ENCODE data around the gene LBP. TPM values are rescaled to one million over a fixed set of nuclear protein-coding genes. Genes with fewer than 3 reads are reported as not detected.
"Not testable (repeated sequence)": the region's sequence is repeated elsewhere in the genome, so short reads cannot be mapped to it uniquely, and the experiment has no call there.

LBP gene
- total RNA-seq, 1 donor from 2014 or later, result not detected

DNA sequence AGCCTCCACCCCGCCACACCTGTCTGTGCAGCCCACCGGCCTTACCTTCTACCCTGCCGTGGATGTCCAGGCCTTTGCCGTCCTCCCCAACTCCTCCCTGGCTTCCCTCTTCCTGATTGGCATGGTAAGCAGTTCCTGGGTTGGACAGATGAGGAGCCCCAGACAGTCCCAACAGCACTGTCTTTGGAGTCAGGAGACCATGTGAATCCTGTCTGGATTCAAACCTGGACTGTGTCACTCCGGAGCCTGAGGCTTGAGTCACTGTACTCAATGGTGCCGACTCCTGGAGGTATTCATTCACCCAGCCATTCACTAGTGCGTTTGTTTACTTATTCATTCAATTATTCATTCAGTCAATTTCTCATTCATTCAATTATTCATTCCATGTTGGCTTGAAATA, 20.0 kb upstream of the LBP start:
- H3K27ac Mint-ChIP-seq, result no peak overlapping the region
- no peak overlapping the region for H3K4me3 Mint-ChIP-seq
- no peaks in the 10 kb centered on the region for H3K36me3 Mint-ChIP-seq (ENCODE audit: low read depth)
- no peaks in the 10 kb centered on the region for H3K9me3 Mint-ChIP-seq
- no peak for DNase-seq (ENCODE audit: low spot score)
- peaks cover 3% of the 10 kb centered on the region for H3K27me3 Mint-ChIP-seq (ENCODE audit: insufficient read depth)
- intact Hi-C loops (cut with micrococcal nuclease), result no loop called here
- no peaks in the 10 kb centered on the region for H3K4me1 Mint-ChIP-seq (ENCODE audit: low read depth)

GRCh38 chr20:38330638-38331037, 15.6 kb upstream of the LBP start:
- Mint-ChIP-seq H3K27ac (no peak overlapping the region), H3K4me3 (no peak overlapping the region), H3K36me3 (ENCODE audit: low read depth) (no peaks in the 10 kb centered on the region), H3K4me1 (ENCODE audit: low read depth) (no peaks in the 10 kb centered on the region), H3K27me3 (ENCODE audit: insufficient read depth) (peaks cover 4% of the 10 kb centered on the region), H3K9me3 (no peaks in the 10 kb centered on the region)
- no peak for DNase-seq (ENCODE audit: low spot score)
- intact Hi-C loops (cut with micrococcal nuclease), result no loop called here

GRCh38 chr20:38331245-38331644, 15.0 kb upstream of the LBP start:
- Mint-ChIP-seq H3K4me3 (no peak overlapping the region), H3K27me3 (ENCODE audit: insufficient read depth) (peaks cover 4% of the 10 kb centered on the region), H3K4me1 (ENCODE audit: low read depth) (no peaks in the 10 kb centered on the region), H3K27ac (no peak overlapping the region), H3K9me3 (no peaks in the 10 kb centered on the region), H3K36me3 (ENCODE audit: low read depth) (no peaks in the 10 kb centered on the region)
- no peak for DNase-seq (ENCODE audit: low spot score)
- intact Hi-C loops (cut with micrococcal nuclease), result no loop called here

- no peaks in the 10 kb centered on the region for H3K36me3 Mint-ChIP-seq (ENCODE audit: low read depth)
- no peak for DNase-seq (ENCODE audit: low spot score)
- H3K9me3 Mint-ChIP-seq, result no peaks in the 10 kb centered on the region
- H3K4me3 Mint-ChIP-seq, result no peak overlapping the region
- intact Hi-C loops (cut with micrococcal nuclease), result no loop called here
- H3K27ac Mint-ChIP-seq, result no peak overlapping the region
- H3K27me3 Mint-ChIP-seq (ENCODE audit: insufficient read depth), result peaks cover 4% of the 10 kb centered on the region
- no peaks in the 10 kb centered on the region for H3K4me1 Mint-ChIP-seq (ENCODE audit: low read depth)
Measured at GRCh38 chr20:38331814-38332213, 14.5 kb upstream of the LBP start.

DNA sequence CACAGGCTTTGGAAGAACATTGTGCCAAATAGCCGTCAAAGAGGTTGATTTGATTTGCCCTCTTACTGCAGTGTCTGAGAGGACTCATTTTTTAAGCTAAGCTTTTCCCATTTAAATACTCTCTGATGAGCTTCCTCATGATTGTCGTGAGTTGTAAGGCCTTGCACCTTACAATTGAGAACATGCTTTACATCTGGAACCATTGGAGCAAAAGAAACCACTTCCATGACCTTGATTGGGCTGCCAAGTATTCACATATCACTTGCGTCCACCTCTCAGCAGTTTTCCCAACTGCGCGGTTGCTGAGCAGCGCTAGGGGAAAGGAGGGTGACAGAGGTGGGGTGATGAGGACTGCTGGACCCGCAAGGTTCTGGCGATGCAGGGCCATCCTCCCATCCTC, 12.3 kb upstream of the LBP start:
- no peak for DNase-seq (ENCODE audit: low spot score)
- H3K36me3 Mint-ChIP-seq (ENCODE audit: low read depth), result peaks cover 2% of the 10 kb centered on the region
- intact Hi-C loops (cut with micrococcal nuclease), result no loop called here
- H3K27me3 Mint-ChIP-seq (ENCODE audit: insufficient read depth), result peaks cover 4% of the 10 kb centered on the region
- H3K27ac Mint-ChIP-seq, result no peak overlapping the region
- H3K9me3 Mint-ChIP-seq, result peaks cover 7% of the 10 kb centered on the region
- no peaks in the 10 kb centered on the region for H3K4me1 Mint-ChIP-seq (ENCODE audit: low read depth)
- H3K4me3 Mint-ChIP-seq, result no peak overlapping the region

GRCh38 chr20:38336726-38337125, 9.6 kb upstream of the LBP start:
- Mint-ChIP-seq H3K27me3 (ENCODE audit: insufficient read depth) (peaks cover 7% of the 10 kb centered on the region), H3K4me3 (no peak overlapping the region), H3K9me3 (peaks cover 7% of the 10 kb centered on the region), H3K4me1 (ENCODE audit: low read depth) (no peaks in the 10 kb centered on the region), H3K27ac (no peak overlapping the region), H3K36me3 (ENCODE audit: low read depth) (peaks cover 2% of the 10 kb centered on the region)
- intact Hi-C loops (cut with micrococcal nuclease), result no loop called here
- DNase-seq (ENCODE audit: low spot score), result no peak

DNA sequence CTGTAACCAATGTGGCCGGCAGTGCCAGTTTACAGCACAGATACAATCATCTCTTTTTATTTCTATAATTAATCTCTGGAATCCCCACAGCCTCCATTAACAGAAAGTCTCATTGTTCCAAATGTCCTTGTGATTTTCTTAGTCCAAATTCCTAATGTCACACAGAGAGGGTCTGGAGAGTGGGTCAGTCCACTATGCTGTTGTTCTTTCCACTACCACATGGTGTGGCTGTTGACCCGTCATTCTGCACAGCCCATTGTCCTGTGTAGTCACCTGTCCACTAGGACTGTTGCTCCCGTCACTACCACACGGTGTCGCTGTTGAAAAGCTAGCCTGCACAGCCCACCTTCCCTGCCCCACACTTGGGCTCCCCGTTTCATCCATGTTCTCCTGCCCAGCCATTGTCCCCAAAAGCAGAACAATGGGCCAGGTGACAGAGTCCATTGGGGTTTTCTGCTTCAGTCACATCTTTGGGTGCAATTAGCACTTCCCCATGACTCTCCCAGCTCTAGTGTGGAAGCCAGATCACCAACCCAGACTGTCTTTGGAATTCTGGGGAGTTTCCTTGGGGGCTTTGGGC, 8.6 kb upstream of the LBP start:
- H3K27me3 Mint-ChIP-seq (ENCODE audit: insufficient read depth), result peaks cover 4% of the 10 kb centered on the region
- intact Hi-C loops (cut with micrococcal nuclease), result no loop called here
- H3K27ac Mint-ChIP-seq, result no peak overlapping the region
- no peak overlapping the region for H3K4me3 Mint-ChIP-seq
- H3K36me3 Mint-ChIP-seq (ENCODE audit: low read depth), result peaks cover 2% of the 10 kb centered on the region
- H3K4me1 Mint-ChIP-seq (ENCODE audit: low read depth), result no peaks in the 10 kb centered on the region
- no peak for DNase-seq (ENCODE audit: low spot score)
- peaks cover 7% of the 10 kb centered on the region for H3K9me3 Mint-ChIP-seq

- Mint-ChIP-seq H3K27me3 (ENCODE audit: insufficient read depth) (peaks cover 2% of the 10 kb centered on the region), H3K4me1 (ENCODE audit: low read depth) (no peaks in the 10 kb centered on the region), H3K36me3 (ENCODE audit: low read depth) (peaks cover 2% of the 10 kb centered on the region), H3K4me3 (no peak overlapping the region), H3K27ac (no peak overlapping the region), H3K9me3 (peaks cover 7% of the 10 kb centered on the region)
- intact Hi-C loops (cut with micrococcal nuclease), result no loop called here
- no peak for DNase-seq (ENCODE audit: low spot score)
Measured at GRCh38 chr20:38338849-38339520, 7.3 kb upstream of the LBP start.

DNA sequence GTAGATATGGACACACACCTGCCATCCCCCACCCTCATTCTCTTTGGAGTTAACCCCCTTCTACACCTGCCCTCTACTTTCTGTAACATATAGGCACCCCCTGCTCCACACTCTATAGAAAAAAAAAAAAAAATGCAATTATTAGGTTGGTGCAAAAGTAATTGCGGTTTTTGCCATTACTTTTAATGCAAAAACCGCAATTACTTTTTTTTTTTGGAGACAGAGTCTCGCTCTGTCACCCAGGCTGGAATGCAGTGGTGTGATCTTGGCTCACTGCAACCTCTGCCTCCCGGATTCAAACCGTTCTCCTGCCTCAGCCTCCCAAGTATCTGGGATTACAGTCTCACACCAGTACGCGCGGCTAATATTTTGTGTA, 6.8 kb upstream of the LBP start:
- H3K27ac Mint-ChIP-seq; intact Hi-C loops (cut with micrococcal nuclease); H3K9me3 Mint-ChIP-seq; H3K36me3 Mint-ChIP-seq (ENCODE audit: low read depth); DNase-seq (ENCODE audit: low spot score); H3K4me1 Mint-ChIP-seq (ENCODE audit: low read depth); H3K4me3 Mint-ChIP-seq; H3K27me3 Mint-ChIP-seq (ENCODE audit: insufficient read depth): not testable (repeated sequence)

DNA sequence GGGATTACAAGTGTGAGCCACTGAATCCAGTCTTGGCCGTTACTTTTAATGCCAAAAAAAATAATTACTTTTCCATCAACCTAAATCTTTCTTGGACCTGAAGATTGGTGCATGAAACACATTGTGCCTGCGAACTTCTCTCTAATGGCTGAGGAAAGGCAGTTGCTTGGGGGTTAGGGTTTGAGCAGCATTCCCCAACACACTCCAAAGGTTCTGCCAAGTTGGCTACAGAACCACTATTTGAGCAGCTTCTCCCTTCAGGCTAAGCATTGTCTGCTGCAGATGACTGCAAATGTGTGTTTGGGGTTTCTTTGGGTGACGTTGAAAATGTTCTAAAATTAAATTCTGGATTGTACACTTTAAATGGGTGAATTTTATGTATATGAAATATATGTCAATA, 6.3 kb upstream of the LBP start:
- DNase-seq (ENCODE audit: low spot score), result no peak
- H3K36me3 Mint-ChIP-seq (ENCODE audit: low read depth), result peaks cover 2% of the 10 kb centered on the region
- peaks cover 2% of the 10 kb centered on the region for H3K27me3 Mint-ChIP-seq (ENCODE audit: insufficient read depth)
- no peak overlapping the region for H3K4me3 Mint-ChIP-seq
- H3K27ac Mint-ChIP-seq, result no peak overlapping the region
- H3K9me3 Mint-ChIP-seq, result peaks cover 7% of the 10 kb centered on the region
- no peaks in the 10 kb centered on the region for H3K4me1 Mint-ChIP-seq (ENCODE audit: low read depth)
- intact Hi-C loops (cut with micrococcal nuclease), result no loop called here

DNA sequence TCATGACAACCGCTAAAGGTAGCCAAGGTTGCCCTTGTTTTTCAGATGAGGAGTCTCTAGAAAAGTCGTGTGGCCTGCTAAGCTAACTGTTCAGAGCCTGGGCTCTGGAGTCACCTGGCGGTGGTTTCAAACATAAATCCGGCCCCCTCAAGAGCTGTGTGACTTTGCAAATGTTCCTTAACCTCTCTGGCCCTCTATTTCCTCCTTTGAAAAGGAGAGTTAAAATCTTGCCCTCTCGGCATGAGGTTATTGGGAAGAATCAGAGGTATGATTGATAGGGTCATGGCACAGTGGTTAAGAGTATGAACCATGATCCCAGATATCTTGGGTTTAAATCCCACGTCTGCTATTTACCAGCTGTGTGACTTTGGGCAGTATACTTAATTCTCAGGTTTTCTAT, 5.6 kb upstream of the LBP start:
- H3K27me3 Mint-ChIP-seq (ENCODE audit: insufficient read depth), result peaks cover 2% of the 10 kb centered on the region
- peaks cover 2% of the 10 kb centered on the region for H3K36me3 Mint-ChIP-seq (ENCODE audit: low read depth)
- H3K27ac Mint-ChIP-seq, result no peak overlapping the region
- no peak overlapping the region for H3K4me3 Mint-ChIP-seq
- intact Hi-C loops (cut with micrococcal nuclease), result no loop called here
- no peaks in the 10 kb centered on the region for H3K4me1 Mint-ChIP-seq (ENCODE audit: low read depth)
- H3K9me3 Mint-ChIP-seq, result peaks cover 7% of the 10 kb centered on the region
- no peak for DNase-seq (ENCODE audit: low spot score)

GRCh38 chr20:38342216-38342615, 4.1 kb upstream of the LBP start:
- H3K27me3 Mint-ChIP-seq (ENCODE audit: insufficient read depth), result peaks cover 2% of the 10 kb centered on the region
- H3K4me3 Mint-ChIP-seq, result no peak overlapping the region
- H3K4me1 Mint-ChIP-seq (ENCODE audit: low read depth), result no peaks in the 10 kb centered on the region
- intact Hi-C loops (cut with micrococcal nuclease), result no loop called here
- no peak for DNase-seq (ENCODE audit: low spot score)
- no peak overlapping the region for H3K27ac Mint-ChIP-seq
- peaks cover 7% of the 10 kb centered on the region for H3K9me3 Mint-ChIP-seq
- H3K36me3 Mint-ChIP-seq (ENCODE audit: low read depth), result peaks cover 2% of the 10 kb centered on the region

GRCh38 chr20:38342713-38343310, 3.5 kb upstream of the LBP start:
- no peak overlapping the region for H3K4me3 Mint-ChIP-seq
- H3K36me3 Mint-ChIP-seq (ENCODE audit: low read depth), result peaks cover 2% of the 10 kb centered on the region
- intact Hi-C loops (cut with micrococcal nuclease), result no loop called here
- no peak for DNase-seq (ENCODE audit: low spot score)
- H3K4me1 Mint-ChIP-seq (ENCODE audit: low read depth), result no peaks in the 10 kb centered on the region
- H3K9me3 Mint-ChIP-seq, result peaks cover 5% of the 10 kb centered on the region
- peaks cover 2% of the 10 kb centered on the region for H3K27me3 Mint-ChIP-seq (ENCODE audit: insufficient read depth)
- no peak overlapping the region for H3K27ac Mint-ChIP-seq
